Measurements from ENCODE around the gene RAP2A.

GRCh38 chr13:97502706-97503105 is 68.7 kb downstream of the RAP2A start:
- TF ChIP-seq CTCF (conservative IDR thresholded peaks at IDR 0.05; ENCODE audit: low read depth, low read length) (no peak), EZH2 (IDR thresholded peaks at IDR 0.05; ENCODE audit: borderline replicate concordance, low read depth, low read length, poor library complexity, severe bottlenecking) (no peak)
